ENCODE measurements around the gene STRN4.
A peak's percentile ranks its signal among the peaks of the same experiment; 100 is the strongest.

The STRN4 gene

GRCh38 chr19:46759817-46760333 is 13.6 kb upstream of the STRN4 start:
- Histone ChIP-seq H2BK15ac (ENCODE audit: low read depth, poor library complexity, severe bottlenecking) (no peak overlapping the region), H2AK5ac (ENCODE audit: low read length, severe bottlenecking) (no peak overlapping the region), H4K8ac (ENCODE audit: low read length) (no peak overlapping the region), H3K9ac (ENCODE audit: low read length) (peak overlapping the region; percentile 74), H3K27me3 (ENCODE audit: control insufficient read depth in 1 of 2, insufficient read depth in 1 of 2, low read length in 2 of 2) (no peaks in the 10 kb centered on the region), H2BK120ac (ENCODE audit: low read depth, low read length) (no peak overlapping the region), H3K4me2 (ENCODE audit: low read length, poor library complexity, severe bottlenecking) (no peak overlapping the region), H3K79me1 (replicated peaks; ENCODE audit: low read length, poor library complexity, severe bottlenecking) (peaks cover 17% of the 10 kb centered on the region), H3K14ac (ENCODE audit: low read length in 2 of 2) (no peak overlapping the region), H3K27ac (ENCODE audit: low read length, poor library complexity, severe bottlenecking) (no peak overlapping the region), H2AFZ (ENCODE audit: low read depth, low read length) (no peak overlapping the region), H4K91ac (ENCODE audit: low read length) (no peak overlapping the region), H3K18ac (ENCODE audit: low read depth in 1 of 2, low read length in 2 of 2) (no peak overlapping the region), H3K4ac (ENCODE audit: low read depth in 1 of 2, low read length in 2 of 2) (no peak overlapping the region), H2BK12ac (ENCODE audit: low read length in 2 of 2) (no peak overlapping the region), H3K9me3 (ENCODE audit: control insufficient read depth, low read length) (no peaks in the 10 kb centered on the region), H3K4me3 (ENCODE audit: insufficient read depth in 1 of 2, low read depth in 1 of 2, low read length in 2 of 2) (peak overlapping the region in 1 of 2 experiments; percentile 28), H2BK5ac (ENCODE audit: low read depth, low read length, poor library complexity, severe bottlenecking) (no peak overlapping the region), H3K23ac (ENCODE audit: low read length in 2 of 2) (no peak overlapping the region), H3K36me3 (ENCODE audit: control insufficient read depth in 1 of 2, insufficient read depth in 2 of 2, low read depth in 1 of 2, low read length in 2 of 2) (peaks cover 15 to 26% of the 10 kb centered on the region in 2 experiments), H3K4me1 (ENCODE audit: control insufficient read depth, insufficient read depth, low read depth, low read length) (peaks cover 6% of the 10 kb centered on the region)
- WGBS = 72% methylated on average over 6 of the region's 7 CpGs
- no peak for DNase-seq

DNA sequence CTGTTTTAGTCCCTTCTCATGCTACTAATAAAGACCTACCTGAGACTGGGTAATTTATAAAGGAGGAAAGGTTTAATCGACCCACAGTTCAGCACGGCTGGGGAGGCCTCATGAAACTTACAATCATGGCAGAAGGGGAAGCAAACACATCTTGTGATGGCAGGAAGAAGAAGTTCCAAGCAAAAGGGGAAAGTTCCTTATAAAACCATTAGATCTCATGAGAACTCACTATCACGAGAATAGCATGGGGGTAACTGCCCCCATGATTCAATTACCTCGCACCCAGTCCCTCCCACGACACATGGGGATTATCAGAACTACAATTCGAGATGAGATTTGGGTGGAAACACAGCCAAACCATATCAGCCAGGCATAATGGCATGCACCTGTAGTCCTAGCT is 13.0 kb upstream of the STRN4 start:
- Histone ChIP-seq H2AFZ (ENCODE audit: low read depth, low read length) (no peak overlapping the region), H3K36me3 (ENCODE audit: control insufficient read depth in 1 of 2, insufficient read depth in 2 of 2, low read depth in 1 of 2, low read length in 2 of 2) (peaks cover 15 to 26% of the 10 kb centered on the region in 2 experiments), H3K23ac (ENCODE audit: low read length in 2 of 2) (no peak overlapping the region), H3K9ac (ENCODE audit: low read length) (peak overlapping the region; percentile 74), H3K27ac (ENCODE audit: low read length, poor library complexity, severe bottlenecking) (no peak overlapping the region), H2AK5ac (ENCODE audit: low read length, severe bottlenecking) (no peak overlapping the region), H3K4ac (ENCODE audit: low read depth in 1 of 2, low read length in 2 of 2) (no peak overlapping the region), H4K91ac (ENCODE audit: low read length) (no peak overlapping the region), H3K4me2 (ENCODE audit: low read length, poor library complexity, severe bottlenecking) (no peak overlapping the region), H3K79me1 (replicated peaks; ENCODE audit: low read length, poor library complexity, severe bottlenecking) (peaks cover 17% of the 10 kb centered on the region), H3K18ac (ENCODE audit: low read depth in 1 of 2, low read length in 2 of 2) (no peak overlapping the region), H3K27me3 (ENCODE audit: control insufficient read depth in 1 of 2, insufficient read depth in 1 of 2, low read length in 2 of 2) (no peaks in the 10 kb centered on the region), H2BK5ac (ENCODE audit: low read depth, low read length, poor library complexity, severe bottlenecking) (no peak overlapping the region), H3K4me3 (ENCODE audit: insufficient read depth in 1 of 2, low read depth in 1 of 2, low read length in 2 of 2) (no peak overlapping the region), H2BK12ac (ENCODE audit: low read length in 2 of 2) (no peak overlapping the region), H3K14ac (ENCODE audit: low read length in 2 of 2) (no peak overlapping the region), H2BK15ac (ENCODE audit: low read depth, poor library complexity, severe bottlenecking) (no peak overlapping the region), H3K4me1 (ENCODE audit: control insufficient read depth, insufficient read depth, low read depth, low read length) (peaks cover 6% of the 10 kb centered on the region), H3K9me3 (ENCODE audit: control insufficient read depth, low read length) (no peaks in the 10 kb centered on the region), H2BK120ac (ENCODE audit: low read depth, low read length) (no peak overlapping the region), H4K8ac (ENCODE audit: low read length) (no peak overlapping the region)
- no peak for DNase-seq
- 95% methylated on average over 6 of the region's 6 CpGs for WGBS

DNA sequence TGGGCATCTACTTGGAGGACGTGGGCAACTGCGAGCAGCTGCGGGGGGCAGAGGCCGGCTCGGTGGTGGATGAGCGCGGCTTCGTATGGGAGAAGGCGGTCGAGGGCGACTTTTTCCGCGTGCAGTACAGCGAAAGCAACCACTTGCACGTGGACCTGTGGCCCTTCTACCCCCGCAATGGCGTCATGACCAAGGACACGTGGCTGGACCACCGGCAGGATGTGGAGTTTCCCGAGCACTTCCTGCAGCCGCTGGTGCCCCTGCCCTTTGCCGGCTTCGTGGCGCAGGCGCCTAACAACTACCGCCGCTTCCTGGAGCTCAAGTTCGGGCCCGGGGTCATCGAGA is 10.3 kb upstream of the STRN4 start:
- Histone ChIP-seq H2BK5ac (ENCODE audit: low read depth, low read length, poor library complexity, severe bottlenecking) (no peak overlapping the region), H3K4me1 (ENCODE audit: control insufficient read depth, insufficient read depth, low read depth, low read length) (peaks cover 7% of the 10 kb centered on the region), H2BK15ac (ENCODE audit: low read depth, poor library complexity, severe bottlenecking) (no peak overlapping the region), H3K14ac (ENCODE audit: low read length in 2 of 2) (no peak overlapping the region), H4K8ac (ENCODE audit: low read length) (peak overlapping the region; percentile 8), H3K27ac (ENCODE audit: low read length, poor library complexity, severe bottlenecking) (no peak overlapping the region), H4K91ac (ENCODE audit: low read length) (peak overlapping the region; percentile 65), H3K27me3 (ENCODE audit: control insufficient read depth in 1 of 2, insufficient read depth in 1 of 2, low read length in 2 of 2) (no peaks in the 10 kb centered on the region), H3K4me2 (ENCODE audit: low read length, poor library complexity, severe bottlenecking) (no peak overlapping the region), H2AFZ (ENCODE audit: low read depth, low read length) (no peak overlapping the region), H3K36me3 (ENCODE audit: control insufficient read depth in 1 of 2, insufficient read depth in 2 of 2, low read depth in 1 of 2, low read length in 2 of 2) (peaks cover 24 to 33% of the 10 kb centered on the region in 2 experiments), H3K9ac (ENCODE audit: low read length) (no peak overlapping the region), H2AK5ac (ENCODE audit: low read length, severe bottlenecking) (no peak overlapping the region), H3K79me1 (replicated peaks; ENCODE audit: low read length, poor library complexity, severe bottlenecking) (peaks cover 23% of the 10 kb centered on the region), H2BK120ac (ENCODE audit: low read depth, low read length) (no peak overlapping the region), H3K4me3 (ENCODE audit: insufficient read depth in 1 of 2, low read depth in 1 of 2, low read length in 2 of 2) (no peak overlapping the region), H2BK12ac (ENCODE audit: low read length in 2 of 2) (no peak overlapping the region), H3K23ac (ENCODE audit: low read length in 2 of 2) (no peak overlapping the region), H3K18ac (ENCODE audit: low read depth in 1 of 2, low read length in 2 of 2) (no peak overlapping the region), H3K4ac (ENCODE audit: low read depth in 1 of 2, low read length in 2 of 2) (no peak overlapping the region), H3K9me3 (ENCODE audit: control insufficient read depth, low read length) (no peaks in the 10 kb centered on the region)
- 95% methylated on average over 30 of the region's 30 CpGs for WGBS
- no peak for DNase-seq

- H3K4me3 ChIP-seq (ENCODE audit: insufficient read depth in 1 of 2, low read depth in 1 of 2, low read length in 2 of 2) = no peak overlapping the region
- peaks cover 26 to 33% of the 10 kb centered on the region in 2 experiments for H3K36me3 ChIP-seq (ENCODE audit: control insufficient read depth in 1 of 2, insufficient read depth in 2 of 2, low read depth in 1 of 2, low read length in 2 of 2)
- H2BK120ac ChIP-seq (ENCODE audit: low read depth, low read length) = no peak overlapping the region
- H3K14ac ChIP-seq (ENCODE audit: low read length in 2 of 2) = no peak overlapping the region
- H3K9me3 ChIP-seq (ENCODE audit: control insufficient read depth, low read length) = no peaks in the 10 kb centered on the region
- peak overlapping the region; percentile 8 for H4K8ac ChIP-seq (ENCODE audit: low read length)
- no peak overlapping the region for H3K4ac ChIP-seq (ENCODE audit: low read depth in 1 of 2, low read length in 2 of 2)
- H3K23ac ChIP-seq (ENCODE audit: low read length in 2 of 2) = no peak overlapping the region
- H3K27me3 ChIP-seq (ENCODE audit: control insufficient read depth in 1 of 2, insufficient read depth in 1 of 2, low read length in 2 of 2) = no peaks in the 10 kb centered on the region
- H2AFZ ChIP-seq (ENCODE audit: low read depth, low read length) = no peak overlapping the region
- H3K4me2 ChIP-seq (ENCODE audit: low read length, poor library complexity, severe bottlenecking) = no peak overlapping the region
- no peak overlapping the region for H2BK5ac ChIP-seq (ENCODE audit: low read depth, low read length, poor library complexity, severe bottlenecking)
- no peak overlapping the region for H3K18ac ChIP-seq (ENCODE audit: low read depth in 1 of 2, low read length in 2 of 2)
- no peak for DNase-seq
- H3K27ac ChIP-seq (ENCODE audit: low read length, poor library complexity, severe bottlenecking) = no peak overlapping the region
- H2AK5ac ChIP-seq (ENCODE audit: low read length, severe bottlenecking) = no peak overlapping the region
- 98% methylated on average over 86 of the region's 86 CpGs for WGBS
- H2BK15ac ChIP-seq (ENCODE audit: low read depth, poor library complexity, severe bottlenecking) = no peak overlapping the region
- peak overlapping the region; percentile 65 for H4K91ac ChIP-seq (ENCODE audit: low read length)
- peaks cover 23% of the 10 kb centered on the region for H3K79me1 ChIP-seq (replicated peaks; ENCODE audit: low read length, poor library complexity, severe bottlenecking)
- no peak overlapping the region for H3K9ac ChIP-seq (ENCODE audit: low read length)
- peaks cover 7% of the 10 kb centered on the region for H3K4me1 ChIP-seq (ENCODE audit: control insufficient read depth, insufficient read depth, low read depth, low read length)
- H2BK12ac ChIP-seq (ENCODE audit: low read length in 2 of 2) = no peak overlapping the region
Measured at GRCh38 chr19:46755853-46756543, 9.7 kb upstream of the STRN4 start.
